HG03469 (cell line): Measurements from ENCODE around the gene IL18RAP.

Source experiments
- ATAC-seq: cut with Tn5 transposase; IDR thresholded peaks from one replicate; pipeline ENCODE4 v1.9.1; 2021; ENCODE audit warnings: mild to moderate bottlenecking, moderate library complexity, moderate number of reproducible peaks; ENCODE audit not compliant: unreplicated experiment

IL18RAP gene, protein sequence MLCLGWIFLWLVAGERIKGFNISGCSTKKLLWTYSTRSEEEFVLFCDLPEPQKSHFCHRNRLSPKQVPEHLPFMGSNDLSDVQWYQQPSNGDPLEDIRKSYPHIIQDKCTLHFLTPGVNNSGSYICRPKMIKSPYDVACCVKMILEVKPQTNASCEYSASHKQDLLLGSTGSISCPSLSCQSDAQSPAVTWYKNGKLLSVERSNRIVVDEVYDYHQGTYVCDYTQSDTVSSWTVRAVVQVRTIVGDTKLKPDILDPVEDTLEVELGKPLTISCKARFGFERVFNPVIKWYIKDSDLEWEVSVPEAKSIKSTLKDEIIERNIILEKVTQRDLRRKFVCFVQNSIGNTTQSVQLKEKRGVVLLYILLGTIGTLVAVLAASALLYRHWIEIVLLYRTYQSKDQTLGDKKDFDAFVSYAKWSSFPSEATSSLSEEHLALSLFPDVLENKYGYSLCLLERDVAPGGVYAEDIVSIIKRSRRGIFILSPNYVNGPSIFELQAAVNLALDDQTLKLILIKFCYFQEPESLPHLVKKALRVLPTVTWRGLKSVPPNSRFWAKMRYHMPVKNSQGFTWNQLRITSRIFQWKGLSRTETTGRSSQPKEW

DNA sequence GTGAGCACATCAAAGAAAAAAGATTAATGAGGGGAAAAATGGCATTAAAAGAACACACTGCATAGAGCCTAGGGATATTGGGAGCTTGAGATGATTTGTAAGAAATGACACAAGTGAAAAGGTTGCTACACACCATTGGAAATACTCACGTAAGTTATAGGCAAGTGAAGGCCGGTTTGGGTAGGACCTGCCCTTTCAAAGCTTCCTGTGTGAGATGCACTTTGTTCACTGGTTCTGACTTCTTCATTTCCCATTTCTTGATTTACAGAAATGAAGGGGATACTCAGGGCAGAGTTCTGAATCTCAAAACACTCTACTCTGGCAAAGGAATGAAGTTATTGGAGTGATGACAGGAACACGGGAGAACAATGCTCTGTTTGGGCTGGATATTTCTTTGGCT is at the start of gene IL18RAP:
Gene IL18RAP (plus strand): TSS at position 251 of the 400 bp plus-strand sequence. CDS start 118 bp downstream, at position 369.
- ATAC-seq, result no peak

DNA sequence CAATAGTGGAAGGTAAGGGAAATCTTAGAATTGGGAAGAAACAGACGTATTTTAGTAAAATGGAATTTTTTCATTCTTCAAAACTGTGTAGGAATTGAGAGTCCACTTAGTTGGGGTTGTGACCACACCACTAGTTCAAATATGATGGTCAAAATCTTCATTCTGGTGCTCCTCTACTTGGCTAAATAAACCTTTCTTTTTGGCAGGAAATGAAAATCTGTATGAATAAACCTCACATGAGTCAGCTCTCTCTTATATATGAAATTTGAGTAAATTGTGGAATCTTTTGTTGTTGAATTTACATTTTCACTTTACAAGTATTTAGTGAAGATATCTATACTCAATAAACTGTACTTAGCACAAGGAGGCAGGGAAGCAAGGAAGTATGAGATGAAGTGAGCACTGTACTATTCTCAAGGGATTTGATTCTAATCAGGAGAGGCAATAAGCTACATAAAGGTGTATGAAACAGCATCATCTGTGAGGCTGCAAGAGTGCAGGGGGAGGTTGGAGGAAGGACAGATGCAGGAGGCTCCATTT is 46.8 kb upstream of the IL18RAP start:
- no peak for ATAC-seq

DNA sequence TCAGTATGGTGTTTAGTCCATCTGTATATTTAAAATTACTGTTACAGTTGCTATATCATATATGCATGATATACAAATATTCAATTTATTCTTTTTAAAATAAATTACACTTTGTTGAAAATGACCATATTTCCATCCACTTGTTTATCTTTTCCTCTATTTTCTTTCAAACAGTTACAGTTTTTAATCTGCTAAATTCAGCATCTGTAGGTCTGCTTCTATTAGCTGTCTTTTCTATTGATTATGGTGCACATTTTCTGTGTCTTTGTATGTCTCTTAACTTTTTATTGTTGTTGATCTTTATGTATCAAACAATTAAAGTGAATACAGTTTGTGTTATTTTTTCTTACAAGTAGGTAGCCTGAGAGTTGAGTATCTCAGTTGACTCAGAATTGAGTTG is 39.2 kb upstream of the IL18RAP start:
- no peak for ATAC-seq

DNA sequence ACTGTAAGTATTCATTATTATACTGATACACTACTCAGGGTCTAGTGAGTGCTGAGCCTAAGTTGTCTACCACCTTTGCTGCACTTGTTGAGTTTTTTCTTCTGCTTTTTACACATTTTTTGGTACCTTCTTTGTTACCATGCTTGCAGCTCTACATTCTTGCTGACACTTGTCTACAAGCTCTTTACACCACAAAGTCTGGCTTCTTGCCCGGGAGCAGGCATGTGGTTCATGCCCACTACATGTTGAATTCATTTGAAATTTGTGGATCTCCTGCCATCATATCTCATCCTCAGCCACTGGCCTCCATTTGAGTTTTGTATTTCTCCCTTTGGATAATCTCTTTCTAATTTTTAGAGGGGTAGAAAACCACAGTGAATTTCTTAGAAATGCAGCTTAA is 37.4 kb upstream of the IL18RAP start:
- no peak for ATAC-seq

DNA sequence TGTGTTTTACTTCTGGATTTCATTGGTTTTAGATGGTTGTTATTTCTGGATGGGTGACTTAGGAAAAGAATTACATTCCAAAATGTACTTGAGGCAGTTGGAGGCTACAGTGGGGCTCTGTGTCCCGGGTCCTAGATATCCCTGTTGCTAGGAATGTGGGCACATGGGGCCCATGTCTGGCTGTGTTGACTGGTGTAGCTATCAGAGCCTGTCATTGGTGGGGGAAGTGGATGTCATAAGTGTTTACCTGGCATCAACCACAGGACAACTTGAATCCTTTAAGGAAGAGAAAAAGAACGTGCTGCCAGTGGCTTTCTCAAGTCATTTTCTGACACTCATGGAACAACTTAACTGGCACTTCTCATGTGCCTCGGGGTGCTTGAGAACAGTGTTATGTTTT is 37.0 kb upstream of the IL18RAP start:
- ATAC-seq, result no peak

DNA sequence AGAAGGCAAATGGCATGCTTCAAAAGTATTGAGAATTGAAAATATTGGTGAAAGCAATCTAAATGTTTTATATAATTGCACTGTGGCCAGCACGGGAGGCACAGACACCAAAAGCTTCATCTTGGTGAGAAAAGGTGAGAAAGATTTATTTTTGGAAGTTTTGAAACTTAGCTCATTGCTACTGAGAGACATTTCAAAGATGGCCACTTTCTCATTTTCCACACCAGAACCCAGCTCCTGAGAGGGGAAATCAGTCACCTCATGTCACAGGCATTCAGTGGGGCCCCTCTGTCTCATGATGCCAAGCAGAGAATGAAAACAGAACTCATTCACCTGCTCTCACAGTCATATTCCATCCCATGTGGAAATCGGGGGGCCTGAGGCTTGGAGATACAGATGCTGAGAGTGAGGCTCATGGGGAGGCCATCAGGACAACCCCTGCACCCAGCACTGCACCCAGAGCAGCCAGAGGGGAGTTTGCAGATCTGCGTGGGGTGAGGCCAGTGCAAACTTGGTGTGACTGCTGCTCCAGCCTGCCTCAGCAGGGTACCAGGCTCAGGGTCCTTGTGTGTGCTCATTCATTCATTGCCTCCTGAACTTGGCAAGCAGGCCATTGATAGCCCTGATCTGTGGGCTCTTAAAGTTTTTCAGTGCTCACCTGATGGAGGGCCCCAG is 36.0 kb upstream of the IL18RAP start:
- ATAC-seq, result no peak

DNA sequence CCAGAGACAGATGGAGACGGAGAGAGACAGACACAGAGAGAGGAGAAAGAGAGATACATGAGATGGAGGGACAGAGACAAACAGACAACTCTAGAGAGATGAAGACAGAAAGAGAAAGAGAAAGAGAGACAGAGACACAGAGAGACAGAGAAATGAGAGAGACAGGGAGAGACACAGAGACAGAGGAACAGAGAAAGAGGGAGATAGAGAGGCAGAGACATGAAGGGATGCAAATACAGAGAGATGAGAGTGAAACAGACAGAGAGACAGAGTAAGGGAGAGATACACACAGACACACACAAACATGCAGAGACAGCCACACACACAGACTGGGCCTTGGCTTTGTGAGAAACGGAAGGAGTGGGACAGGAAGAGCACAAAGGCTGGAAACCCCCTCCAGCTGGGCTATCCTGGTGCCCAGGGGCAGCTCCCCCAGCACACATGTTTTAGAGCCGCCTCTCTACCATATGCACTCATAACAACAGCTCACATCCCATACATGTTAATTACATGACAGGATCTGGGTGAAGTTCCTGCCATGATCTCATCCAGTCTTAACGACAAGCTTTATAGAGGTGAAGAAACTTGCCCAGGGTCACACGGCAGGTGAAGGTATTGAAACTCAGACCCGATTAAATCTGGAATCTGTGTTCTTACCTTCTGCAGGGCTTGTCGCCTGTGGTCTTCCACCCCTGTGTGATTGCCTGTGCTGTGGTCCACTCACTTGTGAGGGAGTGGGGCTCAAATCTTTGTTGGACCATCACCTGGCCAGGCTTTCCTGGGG is 35.0 kb upstream of the IL18RAP start:
- ATAC-seq, result no peak

DNA sequence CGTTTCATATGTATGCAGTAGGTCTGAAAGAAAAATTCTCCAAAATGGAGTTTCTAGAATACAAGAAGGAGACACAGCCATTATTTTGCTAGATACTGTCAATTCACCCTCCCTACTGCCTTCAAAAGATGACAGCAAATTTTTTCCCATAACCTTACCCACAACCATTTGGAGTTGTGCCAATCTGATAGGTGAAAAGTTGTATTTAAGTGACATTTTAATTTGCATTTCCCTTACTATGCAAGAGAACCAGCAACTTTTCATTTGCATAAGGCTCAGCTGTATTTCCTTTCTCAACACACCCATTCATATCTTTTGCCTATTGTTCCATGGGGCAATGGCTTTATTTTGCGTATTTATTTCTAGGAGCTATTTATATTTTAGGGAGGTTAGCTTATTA is 31.4 kb upstream of the IL18RAP start:
- no peak for ATAC-seq

DNA sequence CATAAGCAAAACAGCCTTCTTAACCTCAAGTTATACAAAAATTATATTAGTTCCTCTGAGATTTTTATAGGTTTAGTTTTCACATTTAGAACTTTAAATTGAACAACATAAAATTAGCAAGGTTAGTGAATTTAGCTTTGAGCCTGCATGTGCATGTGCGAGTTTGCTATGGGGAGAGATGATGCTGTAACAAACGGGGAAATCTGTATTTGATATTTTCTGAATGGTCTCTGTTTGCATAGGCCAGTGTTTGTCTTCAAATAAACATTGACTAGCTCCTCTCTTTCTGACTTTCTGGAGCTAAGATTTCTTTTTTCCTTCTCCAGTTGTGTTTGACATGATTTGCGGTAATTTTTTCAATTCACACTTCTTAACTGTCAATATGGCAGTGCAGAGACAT is 30.9 kb upstream of the IL18RAP start:
- no peak for ATAC-seq

DNA sequence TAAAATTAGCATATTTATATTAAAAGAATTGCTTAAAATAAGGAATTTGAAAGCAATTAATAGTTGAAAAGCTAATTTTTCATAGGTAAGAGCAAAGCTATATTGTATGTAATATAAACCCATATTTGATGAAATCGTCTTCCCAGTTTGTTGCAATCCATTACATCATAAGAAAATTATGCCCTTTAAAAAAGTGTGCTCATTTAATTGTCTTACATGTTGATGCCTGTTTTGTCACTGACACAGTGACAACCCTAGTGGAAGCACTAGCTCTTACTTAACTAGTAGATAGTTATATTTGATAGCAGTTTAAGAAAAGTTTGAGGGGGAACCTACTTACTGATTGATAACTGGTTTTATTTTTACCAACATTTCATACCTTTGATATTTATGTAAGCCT is 30.0 kb upstream of the IL18RAP start:
- no peak for ATAC-seq

DNA sequence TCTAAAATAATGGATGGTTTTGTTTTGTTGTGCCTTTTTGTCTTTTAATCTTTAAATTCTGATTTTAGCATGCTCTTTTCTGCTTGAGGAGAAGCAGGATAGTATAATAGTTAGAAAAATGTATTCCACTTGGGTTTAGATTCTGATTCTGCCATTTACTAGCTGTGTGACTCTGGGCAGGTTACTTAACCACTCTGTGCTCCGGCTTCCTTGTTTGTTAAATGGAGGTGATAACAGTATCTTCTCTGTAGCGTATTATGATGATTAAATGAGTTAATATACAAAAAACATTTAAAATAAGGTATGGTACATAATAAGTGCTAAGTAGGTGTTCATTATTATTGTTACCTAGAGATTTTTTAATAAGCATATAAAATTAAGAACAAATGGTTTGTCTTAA is 26.9 kb upstream of the IL18RAP start:
- ATAC-seq, result no peak

DNA sequence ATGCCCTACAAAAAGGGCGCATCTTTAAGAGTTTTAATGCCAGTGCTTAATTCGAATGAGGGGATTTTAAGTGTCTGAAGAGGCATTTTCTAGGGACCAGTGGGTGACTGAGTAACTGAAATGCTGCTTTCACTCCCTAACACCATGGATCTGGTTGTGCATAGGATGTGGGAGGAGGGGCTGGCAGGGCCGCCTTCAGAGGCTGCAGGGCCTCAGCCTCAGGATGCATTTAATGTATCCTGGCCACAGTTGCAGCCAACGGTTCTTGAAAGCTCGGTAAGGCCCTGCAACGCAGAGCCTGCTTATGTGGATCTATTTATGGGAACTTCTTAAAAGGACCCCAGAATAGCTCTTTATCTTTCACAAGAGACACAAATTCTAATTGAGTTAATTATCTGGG is 25.8 kb upstream of the IL18RAP start:
- ATAC-seq, result no peak

DNA sequence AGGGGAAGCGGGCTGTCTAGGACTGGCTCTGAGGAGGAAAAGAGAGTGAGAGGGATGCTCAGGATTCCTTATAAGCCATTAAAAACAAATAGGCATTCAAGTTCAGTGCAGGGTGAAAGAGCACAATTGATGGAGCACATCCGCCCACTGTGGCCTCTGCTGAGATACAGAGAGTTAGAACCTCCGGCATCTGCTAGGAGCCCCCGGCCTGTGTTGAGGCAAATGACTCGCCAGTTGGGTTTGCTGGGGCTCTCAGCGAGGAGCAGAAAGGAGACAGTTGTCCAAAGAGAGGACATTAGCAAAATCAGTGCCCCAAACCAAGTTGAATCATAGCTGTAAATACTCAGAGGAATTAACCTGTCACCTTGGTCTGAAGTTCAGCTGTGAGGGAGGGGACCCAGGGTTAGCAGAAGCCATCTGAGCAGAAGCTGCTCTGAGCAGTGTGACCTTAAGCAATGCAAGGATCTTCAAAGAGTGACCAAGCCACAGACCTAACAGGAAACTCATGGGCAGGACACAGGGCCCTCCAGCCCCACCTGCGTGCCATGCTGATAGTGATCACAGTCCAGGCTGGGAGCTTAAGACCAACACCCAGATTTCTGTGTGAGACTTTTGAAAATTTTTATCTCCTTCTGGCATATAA is 23.3 kb upstream of the IL18RAP start:
- no peak for ATAC-seq

DNA sequence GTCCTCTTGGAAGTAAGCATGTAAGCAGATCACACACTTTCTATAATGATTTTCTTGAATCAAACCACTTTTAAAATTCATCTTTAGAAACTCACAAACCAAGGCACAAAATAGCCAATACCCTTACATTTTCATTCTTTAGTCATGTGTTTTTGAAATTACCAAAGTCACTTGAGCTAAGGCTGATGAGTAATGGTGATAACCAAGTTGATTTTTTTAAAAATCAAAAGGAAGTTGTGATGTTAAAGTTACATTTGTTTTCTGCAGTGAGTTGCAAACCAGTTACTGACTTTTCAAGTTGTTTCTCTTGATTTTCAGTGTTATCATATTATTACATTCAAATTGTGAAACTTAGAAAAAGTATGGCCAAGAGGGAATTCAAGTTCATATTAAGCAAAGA is 21.5 kb upstream of the IL18RAP start:
- ATAC-seq, result no peak

DNA sequence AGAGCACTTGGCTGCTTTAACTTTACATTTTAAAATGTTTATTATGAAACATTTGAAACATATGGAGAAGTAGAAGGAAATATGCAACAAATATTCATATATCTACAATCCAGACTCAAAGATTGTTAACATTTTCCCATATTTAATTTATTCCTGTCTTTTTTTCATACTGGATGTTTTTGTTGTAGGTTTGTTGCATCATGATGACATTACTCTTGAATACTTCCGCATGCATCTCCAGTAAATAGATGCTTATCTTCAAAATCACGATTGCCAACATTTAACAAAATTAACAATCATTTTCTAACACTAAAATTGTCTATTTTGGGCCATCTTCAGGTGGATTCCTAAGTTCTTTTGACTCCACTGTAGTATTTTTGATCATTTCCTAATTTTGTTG is 21.1 kb upstream of the IL18RAP start:
- no peak for ATAC-seq

DNA sequence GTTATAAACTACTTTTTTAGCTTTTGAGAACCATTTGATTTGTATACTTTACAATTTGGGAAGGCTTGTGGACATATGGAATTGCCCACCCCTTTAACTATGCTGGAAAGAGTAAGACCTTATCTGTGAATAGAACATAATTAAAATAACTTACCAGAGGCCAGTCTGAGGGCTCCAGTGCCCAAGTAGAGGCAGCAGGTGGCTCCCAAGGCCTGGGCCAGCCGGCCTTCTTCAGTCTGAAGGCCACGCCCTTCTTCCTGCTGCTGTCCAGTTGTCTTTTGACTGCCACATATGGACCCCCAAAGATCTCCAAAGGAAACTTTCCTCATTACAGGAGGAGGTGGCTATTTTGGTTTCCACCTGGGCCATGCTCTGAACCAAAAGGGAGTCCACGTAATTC is 12.0 kb upstream of the IL18RAP start:
- ATAC-seq, result no peak

DNA sequence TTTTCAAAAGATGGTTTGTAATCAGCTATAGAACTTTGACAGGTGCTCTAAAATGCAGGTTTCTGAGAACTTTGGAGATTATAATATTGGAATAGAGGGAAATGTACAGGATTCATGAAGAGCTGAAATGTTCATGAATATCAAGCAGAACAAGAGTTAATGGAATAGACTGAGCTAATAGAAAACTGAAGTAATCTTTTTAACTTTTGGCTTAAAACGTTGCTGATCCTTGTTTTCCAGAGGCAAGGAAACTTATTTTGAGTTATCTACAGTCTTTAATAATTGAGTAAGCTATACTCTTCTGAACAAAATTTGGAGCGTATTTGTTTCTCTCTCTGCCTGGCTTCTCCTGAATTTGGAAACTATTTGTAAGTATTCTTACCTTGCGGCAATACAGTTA is 10.8 kb upstream of the IL18RAP start:
- no peak for ATAC-seq

DNA sequence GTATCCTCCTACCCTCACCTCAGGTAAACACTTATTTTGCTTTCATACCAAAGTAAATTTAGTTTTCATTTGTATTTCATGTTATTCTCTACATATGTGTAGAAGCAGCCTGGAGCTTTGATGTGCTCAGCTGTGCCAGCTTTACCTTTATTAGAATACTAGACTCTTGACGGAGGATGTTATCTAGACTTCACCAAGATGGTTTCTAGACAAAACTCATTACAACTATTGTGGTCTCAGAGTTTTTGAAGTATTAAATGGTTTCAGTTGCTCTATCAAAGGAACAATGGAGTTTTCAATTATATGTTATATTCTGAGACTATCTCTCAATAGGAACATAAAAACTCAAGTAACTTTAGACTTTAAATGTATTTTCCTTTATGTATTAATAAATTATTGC is 5.0 kb upstream of the IL18RAP start:
- ATAC-seq, result peak; percentile 38

DNA sequence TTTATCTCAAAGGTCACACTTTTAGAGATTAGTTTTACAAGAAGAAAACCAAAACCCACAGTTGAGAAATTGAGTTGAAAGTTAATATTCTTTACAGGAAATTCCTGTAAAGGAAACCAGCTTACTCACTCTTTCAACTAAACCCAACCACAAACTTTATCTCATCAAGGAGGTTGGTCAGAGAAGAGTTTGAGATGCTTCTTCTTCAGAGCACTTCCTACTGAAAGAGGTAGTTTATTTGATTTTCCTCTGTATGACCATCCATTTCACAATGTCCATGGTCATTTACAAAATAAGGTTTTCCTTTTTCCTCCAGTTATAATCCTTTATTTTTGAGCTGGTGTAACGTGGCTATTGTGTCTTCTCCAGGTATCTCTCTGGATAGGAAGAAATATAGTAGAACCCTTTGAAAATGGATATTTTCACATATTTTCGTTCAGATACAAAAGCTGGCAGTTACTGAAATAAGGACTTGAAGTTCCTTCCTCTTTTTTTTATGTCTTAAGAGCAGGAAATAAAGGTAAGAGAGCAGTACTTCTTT is 4.5 kb upstream of the IL18RAP start:
- ATAC-seq, result peak; percentile 82

DNA sequence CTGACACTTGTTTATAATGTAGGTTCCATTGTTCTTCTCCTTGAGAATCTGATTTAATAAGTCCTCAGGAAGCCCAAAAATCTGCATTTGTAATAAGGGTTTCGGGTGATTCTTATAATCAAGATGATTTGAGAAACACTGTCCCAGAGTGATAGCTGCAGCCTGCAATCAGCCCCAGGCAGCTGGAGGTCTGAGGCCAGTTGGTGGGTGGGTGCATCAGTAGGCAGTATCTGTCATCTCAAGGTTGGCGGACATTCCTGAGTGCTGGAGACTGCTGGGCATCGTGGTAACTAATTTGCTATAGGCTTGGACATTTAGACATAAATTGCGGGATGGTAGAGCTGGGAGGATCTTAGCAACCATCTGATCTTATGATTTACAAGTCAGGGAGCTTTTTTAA is 2.7 kb upstream of the IL18RAP start:
- ATAC-seq, result no peak
